ENCODE results near the gene KRTAP10-1.
"Not testable (repeated sequence)": the region's sequence is repeated elsewhere in the genome, so short reads cannot be mapped to it uniquely, and the experiment has no call there.

The KRTAP10-1 gene

GRCh38 chr21:44571844-44572782 lies 32.1 kb upstream of the KRTAP10-1 start:
- in situ Hi-C loops (cut with MboI; ENCODE audit: low sequenced_read_pairs) = no loop called here

- in situ Hi-C loops (cut with MboI; ENCODE audit: low sequenced_read_pairs) = no loop called here
Measured at GRCh38 chr21:44571296-44571695, 31.3 kb upstream of the KRTAP10-1 start.

- in situ Hi-C loops (cut with MboI; ENCODE audit: low sequenced_read_pairs) = no loop called here
Measured at GRCh38 chr21:44569861-44570517, 30.0 kb upstream of the KRTAP10-1 start.

- in situ Hi-C loops (cut with MboI; ENCODE audit: low sequenced_read_pairs) = no loop called here
Measured at GRCh38 chr21:44568667-44569556, 28.9 kb upstream of the KRTAP10-1 start.

- in situ Hi-C loops (cut with MboI; ENCODE audit: low sequenced_read_pairs) = no loop called here
Measured at GRCh38 chr21:44568261-44568660, 28.3 kb upstream of the KRTAP10-1 start.

- in situ Hi-C loops (cut with MboI; ENCODE audit: low sequenced_read_pairs) = no loop called here
Measured at GRCh38 chr21:44567481-44568171, 27.6 kb upstream of the KRTAP10-1 start.

GRCh38 chr21:44566403-44566802 lies 26.4 kb upstream of the KRTAP10-1 start:
- in situ Hi-C loops (cut with MboI; ENCODE audit: low sequenced_read_pairs) = no loop called here

- in situ Hi-C loops (cut with MboI; ENCODE audit: low sequenced_read_pairs) = no loop called here
Measured at GRCh38 chr21:44564886-44565598, 25.0 kb upstream of the KRTAP10-1 start.

- in situ Hi-C loops (cut with MboI; ENCODE audit: low sequenced_read_pairs) = no loop called here
Measured at GRCh38 chr21:44564099-44564498, 24.1 kb upstream of the KRTAP10-1 start.

GRCh38 chr21:44558695-44559094 lies 18.7 kb upstream of the KRTAP10-1 start, which contains the start of gene KRTAP10-3:
KRTAP10-3 (minus strand) TSS chr21:44558795; CDS start chr21:44558715, 80 bp downstream.
- in situ Hi-C loops (cut with MboI; ENCODE audit: low sequenced_read_pairs) = no loop called here

- in situ Hi-C loops (cut with MboI; ENCODE audit: low sequenced_read_pairs) = not testable (repeated sequence)
Measured at GRCh38 chr21:44558329-44558675, 18.3 kb upstream of the KRTAP10-1 start.

GRCh38 chr21:44557491-44558328 lies 17.7 kb upstream of the KRTAP10-1 start:
- in situ Hi-C loops (cut with MboI; ENCODE audit: low sequenced_read_pairs) = no loop called here

GRCh38 chr21:44556879-44557278 lies 16.9 kb upstream of the KRTAP10-1 start:
- in situ Hi-C loops (cut with MboI; ENCODE audit: low sequenced_read_pairs) = no loop called here

GRCh38 chr21:44555200-44555875 lies 15.3 kb upstream of the KRTAP10-1 start:
- in situ Hi-C loops (cut with MboI; ENCODE audit: low sequenced_read_pairs) = no loop called here

- in situ Hi-C loops (cut with MboI; ENCODE audit: low sequenced_read_pairs) = no loop called here
Measured at GRCh38 chr21:44552681-44553080, 12.7 kb upstream of the KRTAP10-1 start.

- in situ Hi-C loops (cut with MboI; ENCODE audit: low sequenced_read_pairs) = no loop called here
Measured at GRCh38 chr21:44552136-44552535, 12.1 kb upstream of the KRTAP10-1 start.

GRCh38 chr21:44551340-44551961 lies 11.5 kb upstream of the KRTAP10-1 start, which contains the start of gene KRTAP10-2:
KRTAP10-2 (minus strand) TSS chr21:44551505; CDS start chr21:44551458, 47 bp downstream.
- in situ Hi-C loops (cut with MboI; ENCODE audit: low sequenced_read_pairs) = no loop called here

- in situ Hi-C loops (cut with MboI; ENCODE audit: low sequenced_read_pairs) = no loop called here
Measured at GRCh38 chr21:44550807-44551206, 10.8 kb upstream of the KRTAP10-1 start.
